ENCODE data around the gene CNOT9.

CNOT9 gene

DNA sequence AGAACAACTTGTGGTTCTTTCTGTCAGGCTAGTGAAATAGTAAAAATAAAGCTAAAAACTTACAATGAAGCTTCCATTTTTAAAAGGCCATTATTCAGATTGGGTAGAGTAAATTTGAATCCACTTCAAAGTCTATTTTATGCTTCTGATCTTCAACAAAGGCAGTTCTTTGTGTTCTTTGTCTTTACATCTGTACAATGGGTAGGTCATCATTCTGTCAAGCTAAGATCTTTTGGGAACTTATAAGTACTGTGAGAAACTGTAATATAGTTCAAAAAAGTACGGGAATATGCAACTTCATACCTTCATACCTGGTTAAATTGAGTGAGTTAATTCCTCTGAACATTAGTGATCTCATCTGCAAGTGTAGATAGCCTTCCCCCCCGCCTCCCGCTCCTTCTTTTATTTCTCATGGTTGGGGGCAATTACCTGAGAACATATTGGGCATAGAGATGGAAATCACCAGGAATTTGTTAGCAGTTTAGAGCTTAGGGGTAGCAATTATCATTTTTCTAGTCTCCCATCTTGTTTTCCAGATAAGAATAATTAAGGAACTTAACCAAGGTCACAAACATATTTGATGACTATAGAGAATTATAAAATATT, 9.7 kb downstream of the CNOT9 start:
- DNase-seq, result no peak

DNA sequence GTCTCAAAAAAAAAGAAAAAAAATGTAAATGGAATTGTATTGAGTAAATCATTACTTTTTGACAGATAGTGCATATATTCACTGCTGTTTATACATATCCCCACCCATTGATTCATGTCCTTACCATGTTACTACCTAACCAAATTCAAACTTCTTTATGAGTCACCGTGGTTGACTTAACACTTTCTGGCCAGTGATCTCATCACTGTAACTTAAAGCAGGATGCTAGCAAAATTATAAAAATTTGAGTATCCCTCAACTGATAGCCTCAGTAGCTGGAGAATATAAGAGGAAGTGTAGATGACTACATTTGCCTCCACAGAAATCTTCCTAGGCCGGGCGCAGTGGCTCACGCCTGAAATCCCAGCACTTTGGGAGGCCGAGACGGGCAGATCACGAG, 13.4 kb downstream of the CNOT9 start:
- no peak for DNase-seq

DNA sequence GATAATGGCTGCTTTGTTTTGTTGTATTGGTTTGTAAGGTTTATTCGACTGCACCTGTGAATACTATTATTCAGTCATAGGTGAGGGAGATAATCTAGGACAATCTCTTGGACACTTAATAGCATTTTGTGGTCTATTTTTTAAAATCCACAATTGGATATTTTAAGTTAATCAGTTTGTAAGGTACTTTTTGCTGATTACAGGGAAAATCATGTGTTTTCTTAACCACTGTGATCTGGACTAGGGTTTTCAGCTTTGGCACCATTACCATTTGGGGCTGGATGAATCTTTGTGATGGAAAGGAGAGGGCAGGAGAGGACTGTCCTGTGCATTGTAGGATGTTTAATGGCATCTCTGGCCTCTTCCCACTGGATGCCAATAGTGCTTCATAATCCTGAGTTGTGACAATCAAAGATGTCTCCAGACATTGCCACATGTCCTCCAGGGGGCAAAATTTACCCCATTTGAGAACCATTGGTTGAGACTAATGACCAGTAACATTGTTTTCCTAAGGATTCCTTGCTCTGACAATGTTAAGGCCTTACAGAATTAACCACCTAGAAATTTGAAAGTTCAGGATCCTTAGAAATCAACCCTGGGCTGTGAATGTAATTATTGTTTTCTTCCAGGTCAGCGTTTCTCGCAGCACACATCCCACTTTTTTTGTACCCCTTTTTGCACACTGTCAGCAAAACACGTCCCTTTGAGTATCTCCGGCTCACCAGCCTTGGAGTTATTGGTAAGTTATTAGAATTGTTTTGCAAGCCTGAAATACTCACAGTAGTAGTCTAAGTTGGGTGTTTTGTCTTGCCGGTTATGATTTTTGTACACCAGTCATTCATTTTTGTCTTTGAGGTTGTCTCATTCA, 15.6 kb downstream of the CNOT9 start:
- no peak for DNase-seq

DNA sequence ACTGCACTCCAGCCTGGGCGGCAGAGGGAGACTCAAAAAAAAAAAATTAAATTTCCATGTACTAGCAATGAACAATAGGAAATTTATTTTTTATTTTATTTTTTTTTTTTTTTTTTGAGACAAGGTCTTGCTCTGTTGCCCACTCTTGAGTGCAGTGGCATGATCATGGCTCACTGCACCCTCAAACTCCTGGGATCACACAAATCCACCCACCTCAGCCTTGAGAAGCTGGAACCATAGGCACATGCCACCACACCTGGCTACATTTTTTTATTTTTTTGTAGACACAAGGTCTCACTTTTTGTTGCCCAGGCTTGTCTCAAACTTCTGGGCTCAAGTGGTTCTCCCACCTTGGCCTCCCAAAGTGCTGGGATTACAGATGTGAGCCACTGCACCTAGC, 16.9 kb downstream of the CNOT9 start:
- DNase-seq, result no peak

DNA sequence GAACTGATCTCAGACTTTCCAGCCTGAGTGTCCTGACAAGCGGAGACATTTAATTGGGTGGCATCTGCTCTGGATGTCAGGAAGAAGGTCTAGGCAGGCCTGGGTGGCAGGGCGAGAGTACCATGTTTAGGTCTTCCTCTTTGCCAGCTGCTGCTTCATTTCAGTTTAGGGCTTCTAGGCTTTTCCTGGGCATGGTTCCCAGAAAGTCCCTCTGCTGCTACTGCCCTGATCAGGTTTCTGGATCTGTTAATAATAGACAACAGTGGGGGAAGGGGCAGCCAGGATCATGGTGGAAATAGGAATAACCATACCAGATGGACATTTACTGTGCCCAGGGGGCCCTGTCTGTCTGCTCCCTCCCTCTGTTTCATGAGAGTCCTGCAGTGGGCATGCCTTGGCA, 36.8 kb downstream of the CNOT9 start:
- peak; percentile 83 for DNase-seq

DNA sequence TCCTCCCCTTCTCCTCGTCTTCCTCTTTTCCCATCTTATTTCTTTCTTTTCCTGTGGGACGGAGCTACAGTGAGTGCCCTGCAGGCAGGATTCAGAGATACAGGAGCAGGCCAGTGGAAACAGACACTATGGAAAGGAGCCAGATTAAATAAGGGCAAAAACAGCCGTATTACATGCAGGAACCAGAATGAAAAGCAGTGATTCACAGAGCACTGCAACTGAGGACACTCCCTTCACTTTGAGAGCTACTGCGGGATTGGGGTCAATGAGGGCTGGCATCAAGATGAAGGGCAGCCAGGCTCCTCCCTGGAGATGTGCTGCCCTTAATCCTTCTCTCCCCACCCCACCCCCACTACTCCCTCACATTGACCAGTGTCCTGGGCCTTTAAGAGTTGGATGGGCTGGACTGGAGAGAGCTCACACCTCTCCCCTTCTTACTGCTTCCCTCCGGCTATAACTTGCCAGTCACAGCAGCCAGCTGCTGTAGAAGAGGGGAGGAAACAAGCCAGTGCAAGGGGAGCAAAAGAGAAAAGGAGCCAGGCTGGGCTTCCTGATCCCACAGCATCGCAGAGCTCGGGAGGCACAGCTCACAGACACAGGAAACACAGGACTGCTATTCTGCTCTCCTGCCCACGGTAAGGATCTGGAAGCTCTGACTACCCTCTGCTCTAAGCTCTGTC, 38.9 kb downstream of the CNOT9 start, which contains the start of gene PLCD4:
Gene PLCD4, plus strand, starts transcription at position 464 of the 680 bp plus-strand sequence. CDS start 7,841 bp downstream, outside the sequence.
- DNase-seq, result peak; percentile 80

DNA sequence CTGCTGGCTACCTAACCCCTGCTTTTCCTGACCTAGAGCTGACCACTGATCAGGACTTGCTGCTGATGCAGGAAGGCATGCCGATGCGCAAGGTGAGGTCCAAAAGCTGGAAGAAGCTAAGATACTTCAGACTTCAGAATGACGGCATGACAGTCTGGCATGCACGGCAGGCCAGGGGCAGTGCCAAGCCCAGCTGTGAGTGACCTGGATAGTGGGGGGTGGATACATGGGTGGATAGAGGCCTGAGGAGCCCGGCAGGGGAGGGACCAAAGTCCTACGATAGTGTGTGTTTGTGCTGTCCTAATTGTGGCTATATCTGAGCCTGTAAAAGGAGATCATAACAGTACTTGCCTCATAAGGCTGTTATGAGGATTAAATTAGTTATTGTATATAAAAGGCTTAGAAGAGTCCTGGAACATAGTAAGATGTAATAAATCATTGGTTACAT, 47.3 kb downstream of the CNOT9 start:
- no peak for DNase-seq

DNA sequence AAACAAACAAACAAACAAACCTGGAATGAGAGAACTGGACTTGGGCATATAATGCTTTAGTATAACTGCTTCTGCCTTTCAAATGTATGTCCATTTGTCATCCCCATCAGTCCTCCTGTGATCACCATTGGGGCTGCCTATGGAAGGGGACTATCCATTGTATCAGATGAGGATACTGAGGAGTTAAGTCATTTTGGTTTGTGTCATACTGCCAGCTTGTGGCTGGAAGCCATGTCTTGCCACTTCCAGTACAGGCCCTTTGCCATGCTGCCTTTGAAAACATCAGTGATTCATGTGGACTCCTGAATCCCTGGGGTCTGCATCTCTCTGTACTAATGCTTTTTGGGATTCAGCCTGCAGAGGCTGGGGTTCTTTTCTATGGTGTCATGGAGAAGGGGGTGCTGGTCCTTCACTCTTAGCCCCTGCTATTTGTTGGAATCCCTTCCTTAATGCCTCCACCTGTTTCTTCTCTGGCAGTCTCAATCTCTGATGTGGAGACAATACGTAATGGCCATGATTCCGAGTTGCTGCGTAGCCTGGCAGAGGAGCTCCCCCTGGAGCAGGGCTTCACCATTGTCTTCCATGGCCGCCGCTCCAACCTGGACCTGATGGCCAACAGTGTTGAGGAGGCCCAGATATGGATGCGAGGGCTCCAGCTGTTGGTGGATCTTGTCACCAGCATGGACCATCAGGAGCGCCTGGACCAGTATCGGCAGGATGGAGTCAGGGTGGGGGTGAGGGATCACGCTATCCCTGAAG, 49.6 kb downstream of the CNOT9 start:
- no peak for DNase-seq

DNA sequence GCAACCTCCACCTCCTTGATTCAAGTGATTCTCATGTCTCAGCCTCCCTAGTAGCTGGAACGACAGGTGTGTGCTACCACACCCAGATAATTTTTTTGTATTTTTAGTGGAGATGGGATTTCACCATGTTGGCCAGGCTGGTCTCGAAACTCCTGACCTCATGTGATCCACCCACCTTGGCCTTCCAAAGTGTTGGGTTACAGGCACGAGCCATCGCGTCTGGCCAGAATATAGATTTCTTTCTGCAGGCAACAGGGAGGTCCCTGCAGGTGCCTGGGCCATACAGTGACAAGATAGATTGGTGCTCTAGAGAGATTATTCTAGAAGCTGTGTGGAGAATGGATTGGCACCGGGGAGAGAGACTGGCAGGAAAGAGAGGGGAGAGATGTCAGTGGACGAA, 52.4 kb downstream of the CNOT9 start:
- no peak for DNase-seq

DNA sequence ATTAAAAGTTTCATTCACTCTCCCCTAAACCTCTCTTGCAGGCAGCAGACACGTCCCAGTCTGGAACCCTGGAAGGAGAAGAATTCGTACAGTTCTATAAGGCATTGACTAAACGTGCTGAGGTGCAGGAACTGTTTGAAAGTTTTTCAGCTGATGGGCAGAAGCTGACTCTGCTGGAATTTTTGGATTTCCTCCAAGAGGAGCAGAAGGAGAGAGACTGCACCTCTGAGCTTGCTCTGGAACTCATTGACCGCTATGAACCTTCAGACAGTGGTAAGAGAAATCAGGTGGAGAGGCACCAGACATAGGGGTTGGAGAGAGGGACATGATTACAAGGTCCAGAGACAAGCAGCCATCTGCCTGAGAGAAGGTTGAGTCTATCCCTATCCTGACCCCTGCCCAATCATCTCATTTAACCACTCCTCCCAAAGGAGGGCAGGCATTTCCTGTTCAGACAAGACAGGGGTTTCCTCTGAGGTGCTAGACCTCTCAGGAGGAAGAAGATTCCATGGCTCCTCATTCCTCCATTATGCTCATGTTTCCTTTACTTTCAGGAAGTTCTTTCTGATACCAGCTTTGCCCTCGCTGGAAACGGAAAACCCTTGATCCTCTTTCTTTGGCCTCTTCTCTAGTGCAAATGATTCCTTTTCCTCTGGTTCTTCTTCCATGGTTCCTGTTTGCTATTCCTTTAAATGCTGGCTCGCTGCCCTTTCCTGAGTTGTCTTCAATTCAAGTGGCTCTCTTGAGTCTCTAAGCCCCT, 54.1 kb downstream of the CNOT9 start:
- DNase-seq, result no peak

DNA sequence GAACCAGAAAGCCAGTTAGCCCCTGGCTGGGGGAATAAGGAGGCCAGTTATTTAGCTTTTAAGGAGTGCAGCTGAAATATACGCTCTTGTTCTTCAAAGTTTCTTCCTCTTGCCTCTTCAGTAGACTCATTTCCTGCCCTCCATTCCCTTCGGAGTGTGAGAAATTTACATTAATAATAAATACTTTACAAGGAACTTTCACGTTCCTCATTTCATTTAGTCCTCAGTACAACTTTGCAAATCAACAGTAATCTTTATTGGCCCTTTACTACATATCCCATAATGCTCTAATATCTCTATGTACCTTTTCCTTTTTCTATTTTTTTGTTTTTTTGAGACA, 54.7 kb downstream of the CNOT9 start:
- DNase-seq, result no peak

DNA sequence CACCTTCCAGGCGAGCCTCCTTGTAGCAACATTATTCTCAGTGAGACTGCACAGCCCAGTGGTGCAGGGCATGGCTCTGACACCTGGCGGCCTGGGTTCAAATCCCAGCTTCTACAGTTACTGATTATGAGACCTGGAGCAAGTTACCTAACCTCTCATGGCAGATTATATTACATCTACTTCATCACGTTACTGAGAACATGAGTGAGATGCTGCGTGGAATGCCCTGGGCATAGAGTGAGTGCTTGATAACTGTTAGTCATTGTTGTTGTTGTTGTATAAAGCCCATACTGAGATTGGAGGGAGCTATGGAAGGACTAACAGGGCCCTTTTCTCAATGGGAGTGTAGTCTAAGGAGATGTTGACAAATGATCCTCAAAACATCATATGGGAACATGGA, 57.7 kb downstream of the CNOT9 start:
- DNase-seq, result no peak

DNA sequence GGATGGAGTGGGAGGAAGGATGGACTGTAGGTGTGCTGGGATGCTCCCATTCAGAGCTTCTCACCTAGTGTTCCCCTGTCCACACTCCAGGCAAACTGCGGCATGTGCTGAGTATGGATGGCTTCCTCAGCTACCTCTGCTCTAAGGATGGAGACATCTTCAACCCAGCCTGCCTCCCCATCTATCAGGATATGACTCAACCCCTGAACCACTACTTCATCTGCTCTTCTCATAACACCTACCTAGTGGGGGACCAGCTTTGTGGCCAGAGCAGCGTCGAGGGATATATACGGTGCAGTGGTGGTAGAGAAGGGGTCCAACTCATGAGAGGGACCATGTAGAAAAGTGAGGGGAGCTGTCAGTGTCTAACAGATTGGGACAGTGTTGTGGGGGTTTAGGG, 59.3 kb downstream of the CNOT9 start:
- no peak for DNase-seq

DNA sequence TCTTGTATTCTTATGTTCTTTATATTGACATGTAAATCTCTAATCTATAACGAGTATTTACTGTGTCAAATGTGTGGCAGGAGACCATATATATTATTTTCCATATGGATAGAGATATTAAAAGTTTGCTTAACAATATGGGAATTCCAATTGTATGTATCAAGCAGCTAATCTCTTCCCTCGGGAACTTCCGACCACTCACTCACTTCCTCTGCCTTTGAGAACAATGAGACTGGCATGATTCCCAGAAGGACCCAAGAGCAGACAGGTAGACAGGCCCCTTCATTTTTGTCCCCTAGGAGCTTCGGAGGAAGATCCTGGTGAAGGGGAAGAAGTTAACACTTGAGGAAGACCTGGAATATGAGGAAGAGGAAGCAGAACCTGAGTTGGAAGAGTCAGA, 63.2 kb downstream of the CNOT9 start:
- no peak for DNase-seq

DNA sequence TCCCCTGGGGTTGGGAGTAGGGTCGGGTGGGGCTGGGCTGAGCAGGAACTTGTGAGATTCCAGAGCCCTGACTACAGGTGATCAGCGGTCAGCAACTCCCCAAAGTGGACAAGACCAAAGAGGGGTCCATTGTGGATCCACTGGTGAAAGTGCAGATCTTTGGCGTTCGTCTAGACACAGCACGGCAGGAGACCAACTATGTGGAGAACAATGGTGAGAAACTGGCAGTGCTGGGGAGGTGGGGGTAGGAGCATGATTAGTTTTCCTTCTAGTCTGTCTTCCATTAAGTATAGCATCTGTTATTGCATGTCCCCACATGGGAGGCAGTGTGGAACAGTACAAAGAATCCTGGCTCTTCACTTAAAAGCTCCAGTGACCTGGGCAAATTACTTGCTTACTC, 67.1 kb downstream of the CNOT9 start:
- no peak for DNase-seq

DNA sequence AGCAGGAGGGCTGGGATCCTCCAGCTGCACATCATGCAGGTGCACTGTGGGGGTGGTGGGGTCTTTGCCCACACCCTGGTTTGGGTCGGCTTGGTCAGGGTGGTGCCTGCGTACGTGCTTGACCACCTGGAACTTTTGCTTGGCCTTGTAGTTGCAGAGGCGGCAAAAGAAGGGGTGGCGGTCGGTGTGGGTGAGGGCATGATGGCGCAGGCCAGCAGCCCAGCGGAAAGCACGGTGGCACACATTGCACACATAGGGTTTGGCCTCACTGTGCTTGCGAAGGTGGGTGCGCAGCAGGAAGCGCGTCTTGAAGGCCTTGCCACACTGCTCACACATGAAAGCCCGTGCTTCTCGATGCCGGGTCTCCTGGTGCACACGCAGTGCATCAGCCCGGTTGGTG, 69.7 kb downstream of the CNOT9 start:
- DNase-seq, result no peak

DNA sequence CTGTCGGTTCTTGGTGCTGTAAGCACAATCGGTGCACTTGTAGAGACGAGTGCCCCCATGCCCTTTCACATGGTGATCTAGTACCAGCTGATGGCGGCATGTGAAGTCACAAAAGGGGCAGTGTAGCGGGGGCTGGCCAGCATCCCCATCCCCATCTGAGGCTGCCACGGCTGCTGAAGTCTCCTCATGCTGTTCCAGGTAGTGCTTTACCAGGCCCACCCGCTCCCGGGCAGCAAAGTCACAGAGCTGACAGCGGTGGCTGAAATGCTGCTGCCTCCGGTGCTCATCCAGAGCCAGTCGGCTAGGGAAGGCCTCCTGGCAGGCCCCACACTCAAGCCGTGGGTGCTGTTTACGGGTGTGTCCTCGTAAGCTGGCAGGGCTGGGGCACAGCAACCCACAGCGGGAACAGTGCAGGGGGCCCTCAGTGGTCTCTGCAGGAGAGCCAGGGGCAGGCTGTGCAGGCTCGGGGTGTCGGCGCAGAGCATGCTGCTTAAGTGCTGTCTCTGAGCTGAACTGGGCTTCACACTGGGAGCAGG, 73.5 kb downstream of the CNOT9 start:
- DNase-seq, result no peak

DNA sequence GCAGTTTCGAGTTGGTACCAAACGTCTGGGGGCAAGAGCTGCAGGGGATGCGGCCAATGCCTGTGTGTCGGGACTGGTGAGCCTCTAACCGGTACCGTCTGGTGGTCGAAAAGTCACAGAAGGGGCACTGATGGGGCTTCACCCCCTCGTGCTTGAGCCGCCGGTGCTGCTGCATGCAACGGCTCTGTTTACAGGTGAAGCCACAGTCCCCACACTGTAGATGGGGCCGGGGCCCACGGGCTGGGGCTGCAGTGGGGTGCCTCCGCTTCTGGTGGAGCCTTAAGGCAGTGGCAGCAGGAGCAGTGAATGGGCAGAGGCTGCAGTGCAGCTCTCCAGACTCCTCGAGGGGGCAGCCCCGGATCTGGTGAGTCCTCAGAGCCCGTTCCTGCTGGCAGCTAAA, 74.1 kb downstream of the CNOT9 start:
- DNase-seq, result no peak

DNA sequence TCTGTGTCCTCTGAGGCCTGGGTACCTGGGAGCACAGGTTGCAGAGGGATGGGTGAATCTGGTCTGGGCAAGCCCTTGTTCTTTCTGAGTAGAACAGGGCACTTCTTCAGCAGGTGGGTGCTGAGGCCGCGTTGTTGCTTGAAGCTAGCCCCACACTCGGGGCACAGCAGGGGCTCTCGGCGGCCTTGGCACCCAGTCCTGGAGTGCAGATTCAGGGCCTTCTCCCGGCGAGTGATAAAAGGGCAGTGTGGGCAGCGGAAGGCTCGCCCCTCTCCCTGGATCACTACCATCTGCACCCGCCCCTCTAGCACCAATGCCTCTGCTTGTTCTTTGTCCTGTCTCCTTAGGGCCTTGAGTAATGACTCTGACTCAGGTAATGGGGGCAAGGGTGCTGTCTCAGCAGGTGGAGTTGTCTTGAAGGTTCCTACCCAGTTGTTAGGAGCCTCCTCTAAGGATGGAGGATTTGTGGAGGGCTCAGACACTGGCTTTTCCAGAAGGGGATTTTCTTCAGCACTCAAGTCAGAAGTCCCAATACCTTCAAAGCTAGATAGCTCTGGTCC, 75.2 kb downstream of the CNOT9 start:
- DNase-seq, result no peak

DNA sequence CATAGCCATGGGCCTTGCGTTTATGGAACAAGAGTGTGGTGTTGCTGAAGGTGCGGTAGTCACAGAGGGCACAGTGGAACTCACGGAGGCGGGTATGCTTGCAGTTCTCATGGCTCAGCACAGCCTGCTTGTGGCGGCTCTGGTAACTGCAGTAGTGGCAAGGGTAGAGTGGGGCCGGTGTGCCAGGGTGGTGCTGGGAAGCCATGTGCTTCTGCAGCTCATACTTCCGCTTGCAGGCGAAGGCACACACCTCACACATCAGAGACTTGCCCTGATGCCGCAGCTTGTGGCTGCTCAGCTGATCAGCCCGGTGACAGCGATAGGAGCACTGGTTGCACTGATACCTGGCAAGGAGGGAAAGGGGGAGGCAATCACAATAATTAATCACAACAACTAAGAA, 76.1 kb downstream of the CNOT9 start:
- DNase-seq, result no peak

DNA sequence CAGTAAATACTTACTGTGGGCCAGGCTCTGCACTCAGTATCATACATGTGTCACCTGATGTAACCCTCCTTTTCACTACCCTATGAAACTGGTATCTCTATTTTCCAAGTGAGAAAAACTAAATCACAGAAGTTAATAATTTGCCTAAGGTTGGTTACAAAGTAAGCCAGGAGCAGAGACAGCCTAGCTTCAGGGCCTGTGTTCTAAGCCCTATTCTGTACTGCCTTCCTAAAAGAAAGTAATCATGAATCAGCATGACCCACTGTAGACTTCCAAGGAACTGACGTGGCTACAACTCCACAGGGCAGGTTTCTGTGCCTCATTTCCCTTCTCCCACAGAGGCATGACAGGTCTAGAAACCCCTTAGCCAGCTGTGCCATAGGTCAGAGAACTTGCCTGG, 76.5 kb downstream of the CNOT9 start:
- no peak for DNase-seq
